ENCODE data around the gene TRIM33.
"Not testable (repeated sequence)": the region's sequence is repeated elsewhere in the genome, so short reads cannot be mapped to it uniquely, and the experiment has no call there.

Gene TRIM33

DNA sequence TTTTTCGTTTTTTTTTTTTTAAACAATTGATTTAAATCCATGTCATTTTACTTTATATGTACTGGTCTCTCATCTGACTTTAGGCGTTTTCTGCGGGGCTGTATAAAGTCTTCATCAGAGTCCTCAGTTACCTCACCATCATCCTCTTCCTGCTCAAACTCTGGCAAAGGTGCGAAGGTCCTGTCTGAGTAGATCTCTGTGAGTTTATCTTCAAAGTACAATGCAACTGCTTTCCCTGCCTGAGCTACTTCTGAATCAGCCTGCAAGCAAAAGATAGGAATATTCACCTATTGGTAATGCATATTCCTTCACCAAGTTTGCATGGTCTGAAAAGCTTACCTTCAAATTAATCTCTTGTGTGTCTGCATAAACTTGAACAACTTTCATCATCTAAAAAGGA is 113.4 kb downstream of the TRIM33 start:
- H3K36me3 ChIP-seq (ENCODE audit: control insufficient read depth in 1 of 2, insufficient read depth in 2 of 2, low read length in 2 of 2), result peaks cover 22 to 40% of the 10 kb centered on the region in 2 donors

DNA sequence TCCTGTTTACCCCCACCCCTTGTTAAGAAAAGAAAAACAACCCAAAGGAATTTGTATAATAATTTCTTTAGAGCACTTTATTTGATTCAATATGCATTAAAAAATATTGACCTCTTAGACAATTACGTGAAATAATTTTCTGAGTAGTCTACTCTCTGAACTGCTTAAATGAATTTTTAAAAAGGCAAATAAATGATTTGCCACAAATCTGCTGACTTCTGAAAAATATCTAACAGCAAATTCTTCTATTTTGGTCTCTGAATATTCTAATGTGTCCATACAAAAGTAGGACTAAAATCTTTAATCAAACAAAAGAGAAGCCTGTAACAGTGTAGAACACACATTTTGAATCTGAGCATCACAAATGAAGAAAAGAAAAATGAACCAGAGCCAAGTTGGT is 115.1 kb downstream of the TRIM33 start:
- Histone ChIP-seq H3K36me3 (ENCODE audit: control insufficient read depth in 1 of 2, insufficient read depth in 2 of 2, low read length in 2 of 2) (peaks cover 25 to 42% of the 10 kb centered on the region in 2 donors), H3K4me1 (ENCODE audit: control insufficient read depth in 1 of 2, insufficient read depth in 2 of 2, low read length in 2 of 2) (no peaks in the 10 kb centered on the region), H3K27me3 (ENCODE audit: low read depth, low read length) (no peaks in the 10 kb centered on the region), H3K27ac (ENCODE audit: low read length) (no peak overlapping the region), H3K9me3 (ENCODE audit: control insufficient read depth in 1 of 2, low read length in 2 of 2) (no peaks in the 10 kb centered on the region), H3K4me3 (ENCODE audit: low read depth in 1 of 2, low read length in 2 of 2) (no peak overlapping the region)

More for the DNA sequence above, 113.4 kb downstream of the TRIM33 start:
- H3K9me3 ChIP-seq (ENCODE audit: control insufficient read depth in 1 of 2, low read length in 2 of 2), result no peaks in the 10 kb centered on the region
- no peak overlapping the region for H3K4me3 ChIP-seq (ENCODE audit: low read depth in 1 of 2, low read length in 2 of 2)
- H3K27me3 ChIP-seq (ENCODE audit: low read depth, low read length), result no peaks in the 10 kb centered on the region
- no peaks in the 10 kb centered on the region for H3K4me1 ChIP-seq (ENCODE audit: control insufficient read depth in 1 of 2, insufficient read depth in 2 of 2, low read length in 2 of 2)
- H3K27ac ChIP-seq (ENCODE audit: low read length), result no peak overlapping the region

- Histone ChIP-seq H3K4me3 (ENCODE audit: low read depth in 1 of 2, low read length in 2 of 2) (no peak overlapping the region), H3K9me3 (ENCODE audit: control insufficient read depth in 1 of 2, low read length in 2 of 2) (peaks cover 0 to 2% of the 10 kb centered on the region in 2 donors)
Observed at GRCh38 chr1:114390960-114391359, 120.0 kb downstream of the TRIM33 start.

DNA sequence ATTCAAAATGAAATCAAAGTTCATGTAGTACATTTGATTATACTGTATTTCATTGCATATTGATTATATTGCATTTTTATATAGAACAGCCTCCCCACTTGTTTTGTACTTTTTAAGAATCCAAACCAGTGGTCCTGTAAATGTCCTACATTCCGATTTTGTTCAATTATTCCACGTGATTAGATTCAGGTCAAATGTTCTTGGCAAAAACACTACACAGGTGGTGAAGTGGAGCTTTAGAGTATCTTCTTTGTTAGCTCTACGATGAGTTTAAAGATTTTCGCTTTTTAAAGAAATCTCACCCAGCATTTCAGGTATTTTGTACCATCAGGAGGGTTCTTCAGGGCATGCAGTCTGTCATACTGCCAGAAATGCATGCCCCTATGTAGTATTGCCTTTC is 120.6 kb downstream of the TRIM33 start:
- Histone ChIP-seq H3K4me3 (ENCODE audit: low read depth in 1 of 2, low read length in 2 of 2) (no peak overlapping the region), H3K36me3 (ENCODE audit: control insufficient read depth in 1 of 2, insufficient read depth in 2 of 2, low read length in 2 of 2) (peaks cover 7 to 10% of the 10 kb centered on the region in 2 donors), H3K9me3 (ENCODE audit: control insufficient read depth in 1 of 2, low read length in 2 of 2) (peaks cover 0 to 7% of the 10 kb centered on the region in 2 donors), H3K4me1 (ENCODE audit: control insufficient read depth in 1 of 2, insufficient read depth in 2 of 2, low read length in 2 of 2) (no peaks in the 10 kb centered on the region), H3K27me3 (ENCODE audit: low read depth, low read length) (no peaks in the 10 kb centered on the region), H3K27ac (ENCODE audit: low read length) (no peak overlapping the region)

More at GRCh38 chr1:114390960-114391359, 120.0 kb downstream of the TRIM33 start:
- H3K36me3 ChIP-seq (ENCODE audit: control insufficient read depth in 1 of 2, insufficient read depth in 2 of 2, low read length in 2 of 2), result peaks cover 8 to 12% of the 10 kb centered on the region in 2 donors
- no peak overlapping the region for H3K27ac ChIP-seq (ENCODE audit: low read length)
- no peaks in the 10 kb centered on the region for H3K27me3 ChIP-seq (ENCODE audit: low read depth, low read length)
- H3K4me1 ChIP-seq (ENCODE audit: control insufficient read depth in 1 of 2, insufficient read depth in 2 of 2, low read length in 2 of 2), result no peaks in the 10 kb centered on the region

DNA sequence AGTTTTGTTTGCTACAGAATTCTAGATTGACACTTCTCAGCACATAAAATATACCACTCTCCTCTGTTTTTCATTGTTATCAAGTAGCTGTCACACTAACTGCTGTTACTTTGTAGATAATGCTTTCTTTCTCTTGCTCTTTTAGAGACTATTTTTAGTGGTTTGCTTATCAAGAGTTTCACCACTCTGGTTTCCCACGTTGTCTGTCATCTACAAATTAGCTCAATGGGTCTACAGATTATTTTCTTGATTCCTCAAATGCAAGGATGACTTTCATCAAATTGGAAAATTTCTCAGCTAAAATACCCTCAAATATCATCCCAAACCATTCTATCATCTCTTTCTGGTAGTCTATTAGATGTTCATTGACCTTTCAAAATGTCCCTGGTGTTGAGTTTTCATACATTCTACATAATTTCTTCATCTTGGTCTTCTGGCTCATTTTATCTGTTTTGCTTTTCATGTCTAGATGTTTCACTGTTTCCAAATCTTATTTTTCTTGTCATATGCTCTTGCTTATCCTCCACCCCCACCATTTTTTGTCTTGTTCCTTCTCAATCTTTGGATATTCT is 122.5 kb downstream of the TRIM33 start:
- Histone ChIP-seq H3K4me1 (ENCODE audit: control insufficient read depth in 1 of 2, insufficient read depth in 2 of 2, low read length in 2 of 2) (no peaks in the 10 kb centered on the region), H3K36me3 (ENCODE audit: control insufficient read depth in 1 of 2, insufficient read depth in 2 of 2, low read length in 2 of 2) (peaks cover 6 to 7% of the 10 kb centered on the region in 2 donors), H3K27ac (ENCODE audit: low read length) (no peak overlapping the region), H3K27me3 (ENCODE audit: low read depth, low read length) (no peaks in the 10 kb centered on the region), H3K9me3 (ENCODE audit: control insufficient read depth in 1 of 2, low read length in 2 of 2) (peaks cover 0 to 19% of the 10 kb centered on the region in 2 donors), H3K4me3 (ENCODE audit: low read depth in 1 of 2, low read length in 2 of 2) (no peak overlapping the region)

DNA sequence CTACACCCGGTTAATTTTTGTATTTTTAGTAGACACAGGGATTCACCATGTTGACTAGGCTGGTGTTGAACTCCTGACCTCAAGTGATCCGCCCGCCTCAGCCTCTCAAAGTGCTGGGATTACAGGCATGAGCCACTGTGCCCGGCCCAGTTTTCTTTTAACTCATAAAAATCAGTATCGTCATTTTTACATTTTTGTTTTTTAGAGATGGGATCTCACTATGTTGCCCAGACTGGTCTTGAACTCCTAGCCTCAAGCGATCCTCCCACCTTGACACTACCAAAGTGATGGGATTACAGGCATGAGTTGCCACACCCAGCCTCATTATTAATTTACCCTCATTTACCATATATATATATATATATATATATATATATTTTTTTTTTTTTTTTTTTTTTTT is 123.4 kb downstream of the TRIM33 start:
- H3K27me3 ChIP-seq (ENCODE audit: low read depth, low read length); H3K27ac ChIP-seq (ENCODE audit: low read length): not testable (repeated sequence)

DNA sequence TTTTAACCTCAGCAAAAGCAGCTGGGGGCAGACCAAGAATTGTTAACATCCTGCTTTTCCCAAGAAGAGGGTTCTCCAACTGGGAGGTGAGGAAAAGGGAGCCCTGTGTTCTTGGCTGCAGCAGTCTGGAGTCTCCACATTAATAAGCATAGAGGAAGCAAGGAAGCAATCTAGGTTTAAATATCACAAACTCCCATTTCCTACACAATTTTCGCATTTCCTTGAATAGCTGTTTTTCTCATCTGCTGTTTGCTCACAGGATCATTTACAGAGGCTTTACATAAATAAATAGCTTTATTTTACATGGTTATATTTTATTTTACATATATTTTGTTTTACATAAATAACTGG is 124.0 kb downstream of the TRIM33 start:
- Histone ChIP-seq H3K36me3 (ENCODE audit: control insufficient read depth in 1 of 2, insufficient read depth in 2 of 2, low read length in 2 of 2) (peaks cover under 1 to 4% of the 10 kb centered on the region in 2 donors), H3K27me3 (ENCODE audit: low read depth, low read length) (no peaks in the 10 kb centered on the region), H3K4me1 (ENCODE audit: control insufficient read depth in 1 of 2, insufficient read depth in 2 of 2, low read length in 2 of 2) (no peaks in the 10 kb centered on the region), H3K9me3 (ENCODE audit: control insufficient read depth in 1 of 2, low read length in 2 of 2) (peaks cover 0 to 19% of the 10 kb centered on the region in 2 donors), H3K27ac (ENCODE audit: low read length) (no peak overlapping the region), H3K4me3 (ENCODE audit: low read depth in 1 of 2, low read length in 2 of 2) (no peak overlapping the region)

More for the DNA sequence above, 123.4 kb downstream of the TRIM33 start:
- peaks cover 0 to 19% of the 10 kb centered on the region in 2 donors for H3K9me3 ChIP-seq (ENCODE audit: control insufficient read depth in 1 of 2, low read length in 2 of 2)
- not testable (repeated sequence) for H3K4me3 ChIP-seq (ENCODE audit: low read depth in 1 of 2, low read length in 2 of 2); H3K4me1 ChIP-seq (ENCODE audit: control insufficient read depth in 1 of 2, insufficient read depth in 2 of 2, low read length in 2 of 2); H3K36me3 ChIP-seq (ENCODE audit: control insufficient read depth in 1 of 2, insufficient read depth in 2 of 2, low read length in 2 of 2)

- Histone ChIP-seq H3K36me3 (ENCODE audit: control insufficient read depth in 1 of 2, insufficient read depth in 2 of 2, low read length in 2 of 2) (no peaks in the 10 kb centered on the region), H3K4me3 (ENCODE audit: low read depth in 1 of 2, low read length in 2 of 2) (no peak overlapping the region), H3K9me3 (ENCODE audit: control insufficient read depth in 1 of 2, low read length in 2 of 2) (peaks cover 0 to 19% of the 10 kb centered on the region in 2 donors), H3K4me1 (ENCODE audit: control insufficient read depth in 1 of 2, insufficient read depth in 2 of 2, low read length in 2 of 2) (no peaks in the 10 kb centered on the region), H3K27me3 (ENCODE audit: low read depth, low read length) (no peaks in the 10 kb centered on the region), H3K27ac (ENCODE audit: low read length) (no peak overlapping the region)
Observed at GRCh38 chr1:114386129-114387009, 124.6 kb downstream of the TRIM33 start.

GRCh38 chr1:114384922-114385321 is 126.1 kb downstream of the TRIM33 start:
- H3K4me1 ChIP-seq (ENCODE audit: control insufficient read depth in 1 of 2, insufficient read depth in 2 of 2, low read length in 2 of 2), result no peaks in the 10 kb centered on the region
- peaks cover 0 to 19% of the 10 kb centered on the region in 2 donors for H3K9me3 ChIP-seq (ENCODE audit: control insufficient read depth in 1 of 2, low read length in 2 of 2)
- no peak overlapping the region for H3K4me3 ChIP-seq (ENCODE audit: low read depth in 1 of 2, low read length in 2 of 2)
- H3K36me3 ChIP-seq (ENCODE audit: control insufficient read depth in 1 of 2, insufficient read depth in 2 of 2, low read length in 2 of 2), result no peaks in the 10 kb centered on the region
- no peaks in the 10 kb centered on the region for H3K27me3 ChIP-seq (ENCODE audit: low read depth, low read length)
- H3K27ac ChIP-seq (ENCODE audit: low read length), result no peak overlapping the region

DNA sequence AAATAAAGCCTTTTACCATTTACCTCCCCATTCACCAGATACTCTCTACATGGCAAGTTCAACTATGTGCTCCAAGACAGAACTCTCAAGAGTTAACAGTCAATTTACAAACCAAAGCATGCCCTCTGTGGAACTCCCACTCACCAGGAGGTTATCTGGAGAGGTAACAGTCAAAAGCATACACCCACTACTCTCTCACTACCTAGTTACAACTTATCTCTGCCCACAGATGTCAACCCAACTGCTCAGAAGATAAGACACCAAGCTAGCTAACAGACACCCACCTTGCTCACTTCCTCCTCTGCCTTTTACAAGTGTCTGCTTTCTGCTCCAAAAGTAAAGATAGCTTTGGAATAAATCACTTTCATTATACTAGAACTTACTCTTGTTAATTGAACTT is 131.0 kb downstream of the TRIM33 start:
- Histone ChIP-seq H3K27ac (ENCODE audit: low read length) (no peak overlapping the region), H3K4me1 (ENCODE audit: control insufficient read depth in 1 of 2, insufficient read depth in 2 of 2, low read length in 2 of 2) (no peaks in the 10 kb centered on the region), H3K9me3 (ENCODE audit: control insufficient read depth in 1 of 2, low read length in 2 of 2) (peaks cover 0 to 8% of the 10 kb centered on the region in 2 donors), H3K36me3 (ENCODE audit: control insufficient read depth in 1 of 2, insufficient read depth in 2 of 2, low read length in 2 of 2) (no peaks in the 10 kb centered on the region), H3K27me3 (ENCODE audit: low read depth, low read length) (no peaks in the 10 kb centered on the region), H3K4me3 (ENCODE audit: low read depth in 1 of 2, low read length in 2 of 2) (no peak overlapping the region)

- Histone ChIP-seq H3K9me3 (ENCODE audit: control insufficient read depth in 1 of 2, low read length in 2 of 2) (peaks cover 0 to 5% of the 10 kb centered on the region in 2 donors), H3K36me3 (ENCODE audit: control insufficient read depth in 1 of 2, insufficient read depth in 2 of 2, low read length in 2 of 2) (no peaks in the 10 kb centered on the region), H3K4me1 (ENCODE audit: control insufficient read depth in 1 of 2, insufficient read depth in 2 of 2, low read length in 2 of 2) (no peaks in the 10 kb centered on the region)
Observed at GRCh38 chr1:114379358-114379757, 131.6 kb downstream of the TRIM33 start.

More at GRCh38 chr1:114379358-114379757, 131.6 kb downstream of the TRIM33 start:
- Histone ChIP-seq H3K27ac (ENCODE audit: low read length) (no peak overlapping the region), H3K27me3 (ENCODE audit: low read depth, low read length) (no peaks in the 10 kb centered on the region), H3K4me3 (ENCODE audit: low read depth in 1 of 2, low read length in 2 of 2) (no peak overlapping the region)
